C4-2B (cell line): ENCODE data around the gene SVOP.

ENCODE experiments used
- CTCF ChIP-seq: fragments of 450-650 bp; conservative IDR thresholded peaks from 2 replicates; pipeline ENCODE4 v1.5.1; 2017; ENCODE audit warnings: mild to moderate bottlenecking
- ZFX ChIP-seq: fragments of 450-650 bp; IDR thresholded peaks from 2 replicates; pipeline ENCODE4 v1.6.1; 2017

- no peak for TF ChIP-seq CTCF
- no peak for TF ChIP-seq ZFX
These were observed 90.1 kb downstream of the SVOP start for GRCh38 chr12:108930756-108931155.
